ENCODE results near the gene C1QL2.

DNA sequence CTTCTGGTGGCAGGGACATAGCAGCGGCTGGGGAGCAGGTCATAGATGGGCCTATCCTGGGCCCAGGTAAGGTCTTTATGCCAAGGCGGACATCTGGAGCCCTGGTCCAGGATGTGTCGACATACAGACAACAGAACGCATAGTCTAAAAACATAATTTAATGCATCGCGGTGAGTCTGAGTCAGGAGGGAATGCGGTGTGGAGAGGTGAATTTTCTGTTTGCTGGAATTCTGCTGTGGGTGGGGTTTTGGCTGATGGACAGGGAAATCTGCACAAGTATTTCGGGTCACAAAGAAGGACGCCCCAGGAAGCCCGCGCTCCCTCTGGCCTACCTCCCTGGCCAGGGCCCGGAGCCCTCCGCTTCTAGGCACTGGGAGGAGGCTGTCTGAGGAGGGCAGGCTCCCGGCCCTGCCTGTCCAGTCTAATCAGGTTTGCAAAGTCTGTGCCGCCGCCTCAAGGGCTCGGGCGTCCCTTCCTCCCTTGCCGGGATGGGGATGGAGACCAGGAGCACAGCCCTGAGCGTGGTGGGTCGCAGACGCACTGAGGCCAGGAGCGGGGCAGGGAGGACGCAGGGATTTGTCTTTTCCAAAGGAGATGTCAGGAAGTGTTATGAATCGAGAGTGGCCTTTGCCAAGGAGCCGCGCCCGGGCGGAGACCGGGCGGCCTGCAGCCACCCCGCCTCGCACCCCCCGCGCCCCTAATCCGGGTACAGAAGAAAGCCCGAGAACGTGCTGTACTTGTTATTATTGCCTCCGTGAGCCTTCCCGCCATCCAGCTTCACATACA lies 2.3 kb downstream of the C1QL2 start:
- TF ChIP-seq, protein P1, sequence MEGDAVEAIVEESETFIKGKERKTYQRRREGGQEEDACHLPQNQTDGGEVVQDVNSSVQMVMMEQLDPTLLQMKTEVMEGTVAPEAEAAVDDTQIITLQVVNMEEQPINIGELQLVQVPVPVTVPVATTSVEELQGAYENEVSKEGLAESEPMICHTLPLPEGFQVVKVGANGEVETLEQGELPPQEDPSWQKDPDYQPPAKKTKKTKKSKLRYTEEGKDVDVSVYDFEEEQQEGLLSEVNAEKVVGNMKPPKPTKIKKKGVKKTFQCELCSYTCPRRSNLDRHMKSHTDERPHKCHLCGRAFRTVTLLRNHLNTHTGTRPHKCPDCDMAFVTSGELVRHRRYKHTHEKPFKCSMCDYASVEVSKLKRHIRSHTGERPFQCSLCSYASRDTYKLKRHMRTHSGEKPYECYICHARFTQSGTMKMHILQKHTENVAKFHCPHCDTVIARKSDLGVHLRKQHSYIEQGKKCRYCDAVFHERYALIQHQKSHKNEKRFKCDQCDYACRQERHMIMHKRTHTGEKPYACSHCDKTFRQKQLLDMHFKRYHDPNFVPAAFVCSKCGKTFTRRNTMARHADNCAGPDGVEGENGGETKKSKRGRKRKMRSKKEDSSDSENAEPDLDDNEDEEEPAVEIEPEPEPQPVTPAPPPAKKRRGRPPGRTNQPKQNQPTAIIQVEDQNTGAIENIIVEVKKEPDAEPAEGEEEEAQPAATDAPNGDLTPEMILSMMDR (IDR thresholded peaks at IDR 0.05) = no peak
- TF ChIP-seq POLR2A (IDR thresholded peaks at IDR 0.05) = no peak
